DMS53 treated with DMSO at 0.1 percent for 48 hours (cell line): Measurements from ENCODE around the gene EFCAB8.

ENCODE experiments used
- DNase-seq: peaks from one replicate; lab custom pipeline; 2025; ENCODE audit not compliant: unreplicated experiment; lab: John Stamatoyannopoulos, UW

EFCAB8 gene

DNA sequence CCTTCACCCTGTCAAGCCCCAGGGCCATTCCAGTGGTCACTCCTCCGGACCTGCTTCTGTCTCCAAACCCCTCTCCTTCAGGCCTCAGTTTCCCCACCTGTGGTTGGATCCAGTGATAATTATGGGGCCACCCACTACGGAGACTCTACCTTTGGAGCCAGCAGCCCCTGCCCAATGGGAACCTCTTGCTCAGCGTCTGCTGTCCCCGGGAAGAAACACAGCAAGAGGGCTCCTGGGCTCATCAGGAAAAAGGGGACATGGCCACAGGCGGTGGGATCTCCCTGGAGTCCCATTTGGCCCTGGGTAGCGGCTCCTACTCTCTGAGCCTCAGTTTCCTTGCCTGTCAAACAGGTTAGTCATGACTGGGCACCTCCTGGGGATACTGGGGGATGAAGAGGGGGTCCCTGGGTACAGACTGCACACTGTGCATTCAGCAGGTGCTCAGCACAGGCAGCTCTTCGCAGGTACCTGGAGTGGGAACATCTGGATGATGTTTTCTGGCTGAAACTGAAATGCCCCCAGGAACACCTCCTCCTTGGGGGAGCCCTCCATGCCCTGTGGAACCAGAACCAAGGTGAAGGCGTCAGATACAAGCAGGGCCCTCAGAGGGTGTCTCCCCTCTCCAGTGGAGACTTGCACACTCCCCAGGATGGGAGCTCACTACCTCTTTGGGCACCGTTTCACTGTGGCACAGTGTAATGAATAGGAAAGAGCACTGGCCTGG is 126.1 kb downstream of the EFCAB8 start:
- no peak for DNase-seq

GRCh38 chr20:32985596-32985995 is 126.9 kb downstream of the EFCAB8 start:
- no peak for DNase-seq

GRCh38 chr20:32986331-32986966 is 127.7 kb downstream of the EFCAB8 start:
- no peak for DNase-seq

DNA sequence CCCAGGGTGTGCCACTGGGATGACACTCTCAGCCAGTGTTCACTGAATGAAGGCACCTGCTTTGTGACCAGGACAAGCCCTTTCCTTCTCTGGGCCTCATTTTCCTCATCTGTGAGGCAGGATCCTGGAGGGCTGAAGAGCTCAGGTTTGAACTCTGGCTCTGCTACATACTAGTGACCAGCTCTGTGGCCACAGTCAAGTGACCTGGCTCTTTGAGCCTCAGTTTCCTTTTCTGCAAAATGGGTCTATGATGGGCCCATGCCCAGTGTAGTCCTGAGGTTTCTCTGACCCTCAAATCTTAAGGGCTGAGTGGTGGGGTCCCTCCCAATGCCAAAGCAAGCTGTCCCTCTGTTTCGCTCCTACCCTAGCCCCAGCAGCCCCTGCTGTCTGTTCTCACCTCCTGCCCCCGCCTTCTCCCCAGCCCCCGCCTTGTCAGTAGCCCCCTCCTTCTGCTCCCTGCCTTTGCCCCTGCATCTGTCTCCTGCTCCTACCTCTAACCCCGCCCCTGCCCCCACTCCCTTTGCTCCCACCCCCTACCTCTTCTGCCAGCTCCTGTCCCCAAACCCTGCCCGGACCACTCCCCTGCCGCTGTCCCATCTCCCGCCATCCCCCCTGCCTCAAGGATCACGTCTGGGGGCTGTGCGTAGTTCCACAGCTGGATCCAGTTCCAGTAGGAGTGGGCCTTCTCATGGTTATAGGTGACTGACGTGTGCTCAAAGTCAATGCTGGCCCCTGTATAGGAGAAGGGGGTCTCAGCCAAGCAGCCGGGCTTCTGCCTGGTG is 128.5 kb downstream of the EFCAB8 start:
- no peak for DNase-seq

DNA sequence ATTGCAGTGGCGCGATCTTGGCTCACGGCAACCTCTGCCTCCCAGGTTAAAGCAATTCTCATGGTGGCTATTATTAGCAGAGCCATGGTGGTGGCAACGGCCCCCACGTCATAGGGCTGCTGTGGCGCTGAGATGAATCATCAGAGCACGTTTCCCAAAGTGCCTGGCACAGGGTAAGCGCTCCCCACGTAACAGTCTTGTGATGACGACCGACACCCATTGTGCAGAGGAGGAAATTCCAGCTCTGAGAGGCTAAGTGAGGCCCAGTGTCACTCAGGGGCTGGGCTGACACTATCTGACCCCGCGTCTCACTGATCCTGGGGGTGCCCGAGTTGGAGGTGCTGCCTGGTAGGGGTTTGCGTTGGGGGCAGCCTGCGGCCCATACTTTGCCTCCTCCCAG is 129.3 kb downstream of the EFCAB8 start:
- DNase-seq: no peak

- no peak for DNase-seq
These were observed 131.0 kb downstream of the EFCAB8 start for GRCh38 chr20:32989507-32990283.

DNA sequence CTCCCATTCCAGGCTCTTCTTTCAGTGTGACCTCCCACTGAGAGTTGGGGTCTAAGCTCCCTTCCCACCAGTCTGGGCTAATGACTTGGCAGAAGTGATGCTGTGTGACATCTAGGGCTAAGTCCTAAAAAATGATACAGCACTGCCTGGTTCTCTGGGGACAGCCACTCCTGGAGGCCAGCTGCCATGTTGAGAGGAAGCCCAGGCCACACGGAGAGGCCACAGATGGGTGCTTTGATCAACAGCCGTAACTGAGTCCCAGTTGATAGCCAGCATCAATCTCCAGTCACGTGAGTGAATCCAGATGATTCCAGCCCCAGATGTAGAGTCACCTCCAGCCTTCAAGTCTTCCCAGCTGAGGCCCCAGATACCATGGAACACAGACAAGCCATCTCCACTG is 131.7 kb downstream of the EFCAB8 start:
- no peak for DNase-seq

- no peak for DNase-seq
These were observed 132.7 kb downstream of the EFCAB8 start for GRCh38 chr20:32991383-32991782.

DNA sequence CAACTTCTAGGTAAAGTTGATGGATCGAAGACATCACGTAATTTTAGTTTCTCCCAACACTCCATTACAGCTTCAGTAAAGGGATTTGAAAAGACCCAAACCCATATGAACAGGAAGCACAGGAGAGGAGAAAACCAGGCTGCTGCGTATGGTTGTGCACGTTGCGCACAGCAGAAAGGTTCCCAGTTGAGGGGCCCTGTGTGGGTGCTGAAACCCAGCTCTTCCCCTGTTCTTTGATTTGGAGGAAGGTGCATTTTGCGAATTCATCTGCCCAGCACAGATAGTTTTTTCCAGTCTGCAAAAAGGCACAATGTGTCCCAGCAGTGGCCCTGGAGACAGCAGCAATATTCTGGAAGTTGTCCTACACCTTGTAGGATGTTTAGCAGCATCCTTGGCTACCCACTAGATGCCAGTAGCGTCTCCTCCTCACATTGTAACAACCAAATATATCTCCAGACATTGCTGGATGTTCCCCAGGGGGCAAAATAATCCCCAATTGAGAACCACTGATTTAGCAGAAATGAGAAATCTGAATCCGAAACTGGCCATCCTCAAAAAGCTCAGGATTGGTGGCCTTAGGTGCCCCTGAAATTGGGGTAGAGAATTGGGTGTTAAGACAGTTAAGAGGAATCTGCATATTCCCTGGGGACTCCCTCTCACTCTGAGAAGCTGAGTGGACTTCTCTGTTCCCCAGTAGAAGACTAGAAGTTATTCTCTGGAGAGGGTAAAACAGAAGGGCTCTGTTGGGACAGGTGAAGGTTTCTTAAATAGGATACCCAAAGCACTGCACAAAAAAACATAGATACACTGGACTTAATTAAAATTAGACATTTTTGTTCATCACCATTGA is 133.3 kb downstream of the EFCAB8 start:
- no peak for DNase-seq

- no peak for DNase-seq
These were observed 134.8 kb downstream of the EFCAB8 start for GRCh38 chr20:32993496-32994050.

DNA sequence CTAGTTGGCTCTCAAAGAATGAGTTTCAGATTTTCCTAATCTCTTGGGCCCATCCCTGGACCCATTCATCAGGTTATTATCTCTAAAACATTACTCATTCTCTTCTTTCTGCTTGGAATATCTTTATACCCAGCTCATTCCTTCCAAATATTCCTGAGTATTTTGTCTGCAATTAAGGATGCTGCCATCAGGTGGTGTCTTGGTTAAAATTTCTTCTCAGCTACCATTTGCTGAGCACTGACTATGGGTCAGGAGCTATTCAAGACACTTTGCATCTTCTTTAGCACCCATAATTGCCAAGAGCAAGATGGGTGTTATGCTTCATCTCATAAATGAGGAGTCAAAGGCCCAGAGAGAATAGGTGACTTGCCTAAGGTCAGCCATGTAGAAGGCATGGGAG is 137.1 kb downstream of the EFCAB8 start:
- DNase-seq: no peak

DNA sequence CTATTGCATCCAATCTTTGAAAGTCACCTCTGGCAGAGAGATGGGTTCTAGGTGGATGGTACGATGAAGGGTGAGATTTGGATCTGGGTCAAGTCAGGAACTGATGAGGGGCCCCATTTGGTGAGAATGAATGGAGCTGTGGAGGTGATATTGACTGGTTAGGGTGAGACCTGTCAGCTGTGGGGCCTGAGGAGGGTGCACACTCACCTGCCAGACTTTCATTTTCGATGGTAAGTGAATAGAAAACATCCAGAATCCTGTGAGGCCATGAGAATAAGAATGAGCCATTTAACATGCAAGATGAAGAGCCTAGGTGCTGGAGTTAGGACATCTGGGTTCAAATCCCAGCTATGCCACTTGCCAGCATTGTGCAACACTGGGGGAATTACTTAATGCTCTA is 138.7 kb downstream of the EFCAB8 start:
- no peak for DNase-seq

DNA sequence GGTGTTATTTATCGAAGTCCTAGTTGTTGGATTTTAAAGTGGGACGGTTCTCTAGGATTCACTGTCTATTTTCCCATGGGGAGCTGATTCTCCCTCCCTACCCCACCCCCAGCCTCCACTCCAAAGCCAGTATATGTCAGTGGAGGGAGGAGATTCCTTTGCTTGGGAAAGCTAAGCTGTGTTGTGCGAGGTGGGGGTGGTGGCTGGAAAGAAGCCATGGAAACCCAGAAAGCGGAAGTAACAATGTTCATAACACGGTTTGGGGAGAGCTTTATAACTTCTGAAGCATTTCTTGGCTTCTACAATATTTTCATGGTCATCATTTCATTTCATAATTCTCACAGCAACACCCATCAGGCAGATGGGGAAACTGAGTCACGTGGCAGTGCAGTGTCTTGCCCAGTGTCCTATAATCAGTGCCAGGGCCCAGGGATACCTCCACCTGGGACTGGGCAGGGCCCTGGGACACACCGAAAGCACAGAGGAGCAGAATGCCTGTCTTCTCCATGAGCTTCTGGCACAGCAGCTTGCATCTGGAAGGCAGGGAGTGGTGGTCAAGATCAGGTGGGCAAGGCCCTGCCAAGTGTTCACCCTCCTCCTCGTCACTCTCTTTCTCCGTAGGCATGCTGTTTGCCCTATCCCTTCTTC is 141.0 kb downstream of the EFCAB8 start:
- DNase-seq: no peak

- no peak for DNase-seq
These were observed 142.2 kb downstream of the EFCAB8 start for GRCh38 chr20:33000802-33001466.

GRCh38 chr20:33002087-33002808 is 143.5 kb downstream of the EFCAB8 start:
- no peak for DNase-seq

DNA sequence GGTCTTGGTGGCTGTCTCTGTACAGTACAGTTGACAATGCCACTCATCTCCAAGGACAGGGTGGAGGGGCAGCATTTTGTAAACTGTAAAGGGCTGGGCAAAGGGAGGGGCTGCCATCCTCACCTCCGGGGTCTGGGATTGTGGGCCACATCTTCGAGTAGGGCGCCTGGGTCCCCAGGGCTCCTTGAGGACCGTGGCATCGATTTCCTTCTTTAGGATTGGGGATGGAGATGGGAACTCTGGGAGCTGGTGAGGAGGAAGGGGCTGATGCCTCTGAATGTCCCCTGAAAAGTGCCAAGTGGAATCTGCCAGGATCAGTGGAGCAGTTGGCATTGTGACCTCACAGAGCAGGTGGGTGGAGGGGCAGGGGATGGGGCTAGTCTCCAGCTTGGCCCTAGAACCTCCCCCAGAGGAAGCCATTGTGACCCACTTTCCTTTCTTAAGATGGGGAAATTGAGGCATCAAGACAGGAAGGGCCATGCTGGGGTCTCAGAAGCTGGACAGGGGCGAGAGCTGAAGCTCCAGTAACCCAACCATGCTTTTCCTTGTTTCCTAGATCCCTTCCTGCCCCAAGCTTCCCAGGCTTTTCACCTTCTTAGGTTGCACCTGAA is 145.5 kb downstream of the EFCAB8 start, which contains the start of gene SUN5:
Gene SUN5 (minus strand): TSS at position 293 of the 611 bp plus-strand sequence. CDS start 93 bp downstream, at position 200.
- no peak for DNase-seq

GRCh38 chr20:33005132-33005566 is 146.4 kb downstream of the EFCAB8 start:
- DNase-seq: no peak
